Loucy (cell line): ENCODE data around the gene PLXNB3.

ENCODE experiments used
- H2AFZ ChIP-seq: fragments of 200-600 bp; sonication (generic); 2 replicates; pipeline ENCODE4 v1.6.0; 2016; ENCODE audit warnings: antibody characterized with exemption, mild to moderate bottlenecking, low read length, moderate library complexity
- H3F3A ChIP-seq: fragments of 200-600 bp; 2 replicates; pipeline ENCODE4 v1.6.0; 2016; ENCODE audit warnings: antibody characterized with exemption, low read depth, mild to moderate bottlenecking
- H3K27me3 ChIP-seq: fragments of 200-600 bp; sonication (generic); 2 replicates; pipeline ENCODE4 v1.6.1; 2014; ENCODE audit warnings: low read length, mild to moderate bottlenecking; ENCODE audit not compliant: insufficient read depth, poor library complexity, severe bottlenecking
- H3K36me3 ChIP-seq: fragments of 200-600 bp; sonication (generic); 2 replicates; pipeline ENCODE4 v1.6.1; 2016; ENCODE audit warnings: low read length; ENCODE audit not compliant: insufficient read depth
- H3K4me1 ChIP-seq: fragments of 200-600 bp; sonication (generic); 2 replicates; pipeline ENCODE4 v1.5.1; 2014; ENCODE audit warnings: low read length, mild to moderate bottlenecking; ENCODE audit not compliant: insufficient read depth, poor library complexity, severe bottlenecking
- H3K4me2 ChIP-seq: fragments of 200-600 bp; sonication (generic); 2 replicates; pipeline ENCODE4 v1.6.0; 2014; ENCODE audit warnings: antibody characterized with exemption, low read length, low read depth, mild to moderate bottlenecking; ENCODE audit not compliant: poor library complexity, severe bottlenecking
- H3K4me3 ChIP-seq: fragments of 200-600 bp; sonication (generic); 2 replicates; pipeline ENCODE4 v1.5.1; 2014; ENCODE audit warnings: low read length, mild to moderate bottlenecking, mixed read lengths; ENCODE audit not compliant: poor library complexity, severe bottlenecking
- H3K79me2 ChIP-seq: fragments of 200-600 bp; sonication (generic); 2 replicates; pipeline ENCODE4 v1.6.1; 2014; ENCODE audit warnings: low read length; ENCODE audit not compliant: insufficient read depth
- H3K9ac ChIP-seq: fragments of 200-600 bp; sonication (generic); 2 replicates; pipeline ENCODE4 v1.6.0; 2014; ENCODE audit warnings: mild to moderate bottlenecking, low read depth, low read length, moderate library complexity; ENCODE audit not compliant: poor library complexity, severe bottlenecking
- H3K9me2 ChIP-seq: fragments of 200-600 bp; sonication (generic); replicated peaks from 2 replicates; pipeline ENCODE4 v1.6.1; 2016; ENCODE audit warnings: low read depth, low read length, mixed read lengths
- H3K9me3 ChIP-seq: fragments of 200-600 bp; sonication (generic); 2 replicates; pipeline ENCODE4 v1.6.1; 2014; ENCODE audit warnings: mild to moderate bottlenecking, antibody characterized with exemption, low read length, low read depth; ENCODE audit not compliant: insufficient read depth
- H4K20me1 ChIP-seq: fragments of 200-600 bp; sonication (generic); 2 replicates; pipeline ENCODE4 v1.6.0; 2014; ENCODE audit warnings: antibody characterized with exemption, low read length, mild to moderate bottlenecking; ENCODE audit not compliant: insufficient read depth, poor library complexity, severe bottlenecking
- CTCF ChIP-seq: fragments of 200-600 bp; sonication (generic); conservative IDR thresholded peaks from 2 replicates; pipeline ENCODE4 v1.5.1; 2014; ENCODE audit warnings: mild to moderate bottlenecking, antibody characterized with exemption, low read length
- EZH2phosphoT487 ChIP-seq: fragments of 200-600 bp; IDR thresholded peaks from 2 replicates; pipeline ENCODE4 v1.6.1; 2018; ENCODE audit warnings: antibody characterized with exemption, mild to moderate bottlenecking, moderate library complexity, borderline replicate concordance

PLXNB3 gene

GRCh38 chrX:153719238-153719637 is 44.8 kb upstream of the PLXNB3 start:
- H3K4me3 ChIP-seq = no peak overlapping the region
- H3K79me2 ChIP-seq = peaks cover 69% of the 10 kb centered on the region
- TF ChIP-seq EZH2phosphoT487 (no peak), CTCF (no peak)
- peak overlapping the region; percentile 34 for H3K4me2 ChIP-seq
- H4K20me1 ChIP-seq = peaks cover 30% of the 10 kb centered on the region
- no peaks in the 10 kb centered on the region for H3K9me2 ChIP-seq
- no peaks in the 10 kb centered on the region for H3K27me3 ChIP-seq
- peaks cover 13% of the 10 kb centered on the region for H3K4me1 ChIP-seq
- H3F3A ChIP-seq = no peaks in the 10 kb centered on the region
- no peak overlapping the region for H2AFZ ChIP-seq
- H3K9ac ChIP-seq = no peak overlapping the region
- H3K36me3 ChIP-seq = peaks cover 47% of the 10 kb centered on the region; the same call in 1 of the 2 replicates
- H3K9me3 ChIP-seq = no peaks in the 10 kb centered on the region

- no peaks in the 10 kb centered on the region for H3F3A ChIP-seq
- H3K9me3 ChIP-seq = no peaks in the 10 kb centered on the region
- peaks cover 69% of the 10 kb centered on the region for H3K79me2 ChIP-seq
- TF ChIP-seq CTCF (no peak), EZH2phosphoT487 (no peak)
- no peaks in the 10 kb centered on the region for H3K27me3 ChIP-seq
- no peak overlapping the region for H3K9ac ChIP-seq
- H3K4me3 ChIP-seq = no peak overlapping the region
- peaks cover 30% of the 10 kb centered on the region for H4K20me1 ChIP-seq
- no peak overlapping the region for H2AFZ ChIP-seq
- H3K4me2 ChIP-seq = peak overlapping the region; percentile 8
- H3K9me2 ChIP-seq = no peaks in the 10 kb centered on the region
- peaks cover 42% of the 10 kb centered on the region; the same call in 1 of the 2 replicates for H3K36me3 ChIP-seq
- H3K4me1 ChIP-seq = peaks cover 13% of the 10 kb centered on the region
Measured at GRCh38 chrX:153719701-153720100, 44.3 kb upstream of the PLXNB3 start.

GRCh38 chrX:153722704-153723350 is 41.2 kb upstream of the PLXNB3 start:
- peaks cover 24% of the 10 kb centered on the region; the same call in 1 of the 2 replicates for H3K36me3 ChIP-seq
- H2AFZ ChIP-seq = no peak overlapping the region

More at GRCh38 chrX:153722704-153723350, 41.2 kb upstream of the PLXNB3 start:
- H3K27me3 ChIP-seq = no peaks in the 10 kb centered on the region
- TF ChIP-seq CTCF (no peak), EZH2phosphoT487 (no peak)
- peak overlapping the region; percentile 88 for H3K9ac ChIP-seq
- H3K4me2 ChIP-seq = peak overlapping the region; percentile 83
- peaks cover 30% of the 10 kb centered on the region for H4K20me1 ChIP-seq
- H3F3A ChIP-seq = no peaks in the 10 kb centered on the region
- peak overlapping the region; percentile 77 for H3K4me3 ChIP-seq
- no peaks in the 10 kb centered on the region for H3K9me2 ChIP-seq
- peaks cover 32% of the 10 kb centered on the region for H3K4me1 ChIP-seq
- peaks cover 65% of the 10 kb centered on the region for H3K79me2 ChIP-seq
- H3K9me3 ChIP-seq = no peaks in the 10 kb centered on the region
